Sciatic nerve (tissue), 2 donors: Measurements from ENCODE around the gene RER1. TPM values are rescaled to one million over a fixed set of nuclear protein-coding genes. Genes with fewer than 3 reads are reported as not detected.

Source experiments
- ATAC-seq: fragments of 200-7000 bp; cut with Tn5 transposase; one replicate; pipeline ENCODE4 v1.9.1; 2020; ENCODE audit warnings: mild to moderate bottlenecking, moderate library complexity
- DNase-seq: peaks from one replicate; pipeline ENCODE4 v3.0.0-alpha.2; 2020; ENCODE audit warnings: low spot score
- intact Hi-C: fragments of 100-400 bp; cut with DNase I; formaldehyde crosslinking; loops from one replicate; pipeline ENCODE4 v1.14.2; 2022
- total RNA-seq: library from RNA; stranded (reverse); fragmentation: NEBNext Ultra II Directional; extraction: Animal tissue kit (Norgen Biotek cat#: 25700); gene quantifications from one replicate; pipeline ENCODE4 v1.2.1, GENCODE V29; 2021
- donor health status: DM: no; HTN: no; CAD: no.
- donor health status: DM: no; HTN: no; CAD: no.

RER1 gene
- total RNA-seq, 1 donor from 2014 or later, result 87.3 TPM

DNA sequence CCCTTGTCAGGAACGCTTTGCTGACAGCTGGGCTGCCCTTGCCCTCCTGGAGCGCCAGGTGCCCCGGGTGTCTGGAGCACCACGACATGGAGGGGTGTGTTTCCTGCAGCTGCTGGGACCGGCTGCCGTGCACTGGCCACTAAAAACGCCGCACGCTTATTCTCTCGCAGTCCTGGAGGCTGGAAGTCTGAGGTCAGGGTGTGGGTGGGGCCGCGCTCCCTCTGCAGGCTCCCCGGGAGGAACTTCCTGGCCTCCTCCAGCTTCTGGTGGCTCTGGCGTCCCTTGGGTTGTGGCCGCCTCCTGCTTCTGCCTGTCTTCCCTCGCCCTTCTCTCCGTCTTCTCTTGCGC is 56.4 kb downstream of the RER1 start:
- no peak for DNase-seq
- intact Hi-C loops, result no loop called here

GRCh38 chr1:2449636-2450454 is 58.2 kb downstream of the RER1 start:
- no peak for DNase-seq
- no peak for ATAC-seq
- intact Hi-C loops, result no loop called here

More for the DNA sequence above, 56.4 kb downstream of the RER1 start:
- no peak for ATAC-seq

DNA sequence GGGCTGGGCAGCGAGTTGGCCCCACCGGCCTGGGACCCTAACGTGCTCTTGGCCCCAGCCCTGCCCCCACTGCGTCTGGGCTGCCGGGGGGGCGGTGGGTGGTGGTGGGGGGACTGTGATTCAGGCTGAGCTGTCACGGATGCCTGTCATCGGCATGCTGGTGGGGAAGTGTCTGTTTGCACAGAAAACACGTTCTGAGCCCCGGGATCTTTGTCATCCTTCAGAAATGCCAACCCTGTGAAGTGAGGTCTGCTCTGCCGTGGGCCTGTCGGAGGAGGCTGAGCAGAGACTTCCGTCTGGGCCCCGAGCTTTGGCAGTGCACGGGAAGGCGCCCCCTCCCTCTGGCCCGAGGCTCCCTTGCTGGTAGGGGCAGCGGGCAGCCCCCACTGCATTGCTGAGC is 60.1 kb downstream of the RER1 start:
- ATAC-seq, result no peak
- intact Hi-C loops, result no loop called here
- no peak for DNase-seq

- intact Hi-C loops, result no loop called here
- DNase-seq, result no peak
- no peak for ATAC-seq
These were observed 60.7 kb downstream of the RER1 start for GRCh38 chr1:2452201-2452931.

GRCh38 chr1:2452932-2453315 is 61.3 kb downstream of the RER1 start:
- DNase-seq (no peak), ATAC-seq (no peak)
- intact Hi-C loops, result no loop called here

DNA sequence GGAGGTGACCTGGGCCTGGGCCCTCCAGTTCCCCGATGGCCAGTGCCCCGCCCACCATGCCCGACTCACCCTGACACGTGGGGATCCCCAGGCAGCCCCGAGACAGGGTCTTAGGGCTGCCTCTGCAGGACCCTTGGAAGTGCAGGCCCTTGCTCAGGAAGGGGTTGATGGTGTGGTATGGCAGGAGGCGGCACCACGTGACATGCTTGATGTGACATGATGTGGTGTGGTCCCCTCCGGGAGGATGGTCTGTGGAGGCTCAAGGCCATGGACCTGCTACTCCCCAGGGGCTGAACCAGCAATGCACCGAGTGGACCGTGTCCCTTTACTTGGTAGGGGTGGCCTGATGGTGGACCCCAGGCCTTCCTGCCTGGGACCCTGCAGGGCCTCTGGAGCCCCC is 62.6 kb downstream of the RER1 start:
- intact Hi-C loops, result no loop called here
- DNase-seq, result no peak
- ATAC-seq, result no peak

Other genes with a start within 250 kb of the RER1 start
- 43.0 TPM for gene FAAP20, start 197.1 kb upstream of the RER1 start, total RNA-seq
- gene SKI, start 163.5 kb upstream of the RER1 start, total RNA-seq, result 108 TPM
- 16.4 TPM for gene MORN1, start 287 bp upstream of the RER1 start, total RNA-seq
- gene PEX10, start 20.7 kb downstream of the RER1 start, total RNA-seq, result 18.1 TPM
- 1.1 TPM for gene PLCH2, start 84.4 kb downstream of the RER1 start, total RNA-seq
- gene PANK4, start 134.8 kb downstream of the RER1 start, total RNA-seq, result 32.3 TPM
- 2.1 TPM for gene HES5, start 138.4 kb downstream of the RER1 start, total RNA-seq
- 73.3 TPM for gene TNFRSF14, start 164.5 kb downstream of the RER1 start, total RNA-seq
- 23.9 TPM for gene PRXL2B, start 194.9 kb downstream of the RER1 start, total RNA-seq
- 1.7 TPM for gene MMEL1, start 241.2 kb downstream of the RER1 start, total RNA-seq